HepG2 (cell line): ENCODE data around the gene CDHR5. TPM values are rescaled to one million over a fixed set of nuclear protein-coding genes. Genes with fewer than 3 reads are reported as not detected.

Experiments used
- ATAC-seq: fragments of 200-7000 bp; cut with Tn5 transposase; 3 replicates; pipeline ENCODE4 v1.9.1; 2020; ENCODE audit warnings: mild to moderate bottlenecking, moderate library complexity
- BruUV-seq: library from RNA; stranded (reverse); fragments of 400-500 nt; replicated peaks from 2 replicates; lab custom pipeline; 2021; lab: Mats Ljungman, UMichigan
- CTCF ChIA-PET: fragments of 300-600 bp; formaldehyde crosslinking; extraction: SDS; loops from one replicate; lab custom pipeline; 2021; ENCODE audit warnings: low total read pairs, inconsistent platforms, low intra/inter-chr PET ratio; lab: Yijun Ruan, JAX
- POLR2A ChIA-PET: fragments of 350-600 bp; sonication (Branson Sonifier 250); formaldehyde crosslinking; loops from one replicate; lab custom pipeline; 2020; ENCODE audit warnings: antibody characterized with exemption, inconsistent platforms; lab: Yijun Ruan, JAX
- DNase-seq: peaks from one replicate; pipeline ENCODE4 v3.0.0-alpha.2; 2015; ENCODE audit warnings: low spot score
- FAIRE-seq: peaks from 3 replicates; lab custom pipeline; 2011; peaks lifted over from hg19 to GRCh38; lab: Jason Lieb, UNC
- H2AFZ ChIP-seq: one replicate; pipeline ENCODE4 v1.6.1; 2011; ENCODE audit warnings: low read length, inconsistent platforms
- H3K27ac ChIP-seq: fragments of 300-600 bp; 3 replicates; pipeline ENCODE4 v1.8.0; 2011; ENCODE audit warnings: mixed run types, mild to moderate bottlenecking, mixed read lengths, low read length, inconsistent platforms; ENCODE audit not compliant: insufficient read depth; ENCODE audit errors: extremely low read length
- H3K27me3 ChIP-seq, 2 experiments: fragments of 200-600 bp in 1 of 2; 2 replicates in 1 of 2; 3 replicates in 1 of 2; pipeline versions ENCODE4 v1.6.0 to v1.8.0; 2011; ENCODE audit warnings: low read length in 2 of 2, mild to moderate bottlenecking in 2 of 2, moderate library complexity in 2 of 2, inconsistent platforms in 1 of 2; ENCODE audit not compliant: insufficient read depth in 2 of 2, control insufficient read depth in 1 of 2
- H3K36me3 ChIP-seq, 2 experiments: fragments of 200-600 bp in 1 of 2; replicated peaks in 1 of 2; 2 replicates in 1 of 2; 3 replicates in 1 of 2; pipeline versions ENCODE4 v1.5.1 to v1.8.0; 2011; ENCODE audit warnings: low read length in 2 of 2, inconsistent platforms in 1 of 2; ENCODE audit not compliant: insufficient read depth in 2 of 2, control insufficient read depth in 1 of 2
- H3K4me1 ChIP-seq: 2 replicates; pipeline ENCODE4 v1.5.1; 2012; ENCODE audit warnings: low read length, inconsistent platforms; ENCODE audit not compliant: insufficient read depth
- H3K4me2 ChIP-seq: 2 replicates; pipeline ENCODE4 v1.6.0; 2011; ENCODE audit warnings: low read depth, low read length, inconsistent platforms
- H3K4me3 ChIP-seq, 3 experiments: fragments of 200-600 bp in 1 of 3; sonication (generic), shearing (Covaris generic) in 1 of 3; replicated peaks in 1 of 3; 2 replicates each; pipeline ENCODE4 v1.5.1; 2011 to 2016; ENCODE audit warnings: low read length in 3 of 3, inconsistent platforms in 2 of 3, low read depth in 2 of 3, mild to moderate bottlenecking in 2 of 3, control low read depth in 1 of 3, mixed read lengths in 1 of 3; ENCODE audit not compliant: insufficient read depth in 1 of 3
- H3K79me2 ChIP-seq: one replicate; pipeline ENCODE4 v1.6.1; 2011; ENCODE audit warnings: low read length, inconsistent platforms; ENCODE audit not compliant: insufficient read depth
- H3K9ac ChIP-seq: 2 replicates; pipeline ENCODE4 v1.6.0; 2011; ENCODE audit warnings: mild to moderate bottlenecking, low read depth, low read length, inconsistent platforms; ENCODE audit not compliant: insufficient read depth
- H3K9me3 ChIP-seq: 2 replicates; pipeline ENCODE4 v1.5.1; 2012; ENCODE audit warnings: mild to moderate bottlenecking, low read length
- H4K20me1 ChIP-seq: 2 replicates; pipeline ENCODE4 v1.6.0; 2011; ENCODE audit warnings: inconsistent platforms, mild to moderate bottlenecking, low read length, moderate library complexity; ENCODE audit not compliant: insufficient read depth
- AGO2 ChIP-seq: fragments of 200-400 bp; formaldehyde crosslinking; optimal IDR thresholded peaks from 2 replicates; pipeline ENCODE3; 2017; ENCODE audit warnings: mild to moderate bottlenecking, low read depth, low read length, moderate library complexity
- CC2D1A ChIP-seq: sonication (generic); formaldehyde crosslinking; IDR thresholded peaks from 2 replicates; pipeline ENCODE4 v1.8.1; 2023; ENCODE audit warnings: mild to moderate bottlenecking, missing genetic modification reagents
- HOXA3 ChIP-seq: sonication (generic); formaldehyde crosslinking; IDR thresholded peaks from 2 replicates; pipeline ENCODE4 v1.5.0; 2020; ENCODE audit warnings: missing genetic modification reagents
- NFKB2 ChIP-seq: sonication (generic); formaldehyde crosslinking; IDR thresholded peaks from 2 replicates; pipeline ENCODE4 v1.4.0; 2020; ENCODE audit warnings: missing genetic modification reagents, borderline replicate concordance
- PLRG1 ChIP-seq: fragments of 450-650 bp; conservative IDR thresholded peaks from 2 replicates; pipeline ENCODE4 v1.6.1; 2016
- RBM22 ChIP-seq: fragments of 200-400 bp; formaldehyde crosslinking; optimal IDR thresholded peaks from 2 replicates; pipeline ENCODE3; 2017; ENCODE audit warnings: mild to moderate bottlenecking, low read length, moderate library complexity
- SRY ChIP-seq: sonication (generic); formaldehyde crosslinking; IDR thresholded peaks from 2 replicates; pipeline ENCODE4 v1.8.0; 2022; ENCODE audit warnings: mild to moderate bottlenecking, missing genetic modification reagents
- ZNF430 ChIP-seq: sonication (generic); formaldehyde crosslinking; IDR thresholded peaks from 2 replicates; pipeline ENCODE4 v1.9.0; 2021; ENCODE audit warnings: mild to moderate bottlenecking, missing genetic modification reagents
- ZNF674 ChIP-seq: sonication (generic); formaldehyde crosslinking; IDR thresholded peaks from 2 replicates; pipeline ENCODE4 v1.5.0; 2020; ENCODE audit warnings: low read depth, mild to moderate bottlenecking, missing genetic modification reagents
- WGBS: methylation state at CpG from one replicate; pipeline ENCODE4 v1.1.6; 2017; ENCODE audit warnings: low lambda C conversion rate; 5-methylcytosine and 5-hydroxymethylcytosine counted together
- in situ Hi-C: cut with HindIII; loops from 2 replicates; pipeline ENCODE4 v1.10.0; 2017; ENCODE audit warnings: low pct_unique_long_range_greater_than_20kb; ENCODE audit not compliant: extremely low pct_ligation_motif_present
- intact Hi-C: fragments of 100-400 bp; cut with micrococcal nuclease; formaldehyde crosslinking; loops from one replicate; pipeline ENCODE4 v1.10.0; 2022; ENCODE audit not compliant: unreplicated experiment
- polyA plus RNA-seq, 8 experiments: library from polyadenylated mRNA; depleted of rRNA in 3 of 8; stranded (reverse) in 7 of 8; unstranded in 1 of 8; fragments of >200 nt; fragmentation: Illumina TruSeq in 4 of 8; extraction: Trizol in 4 of 8; gene quantifications; 2 replicates each; pipeline versions ENCODE4 v1.2.1 to v1.2.3, GENCODE V29; 2011 to 2016; ENCODE audit warnings: low read depth in 4 of 8, missing spikeins in 1 of 8, mixed read lengths in 1 of 8; ENCODE audit not compliant: insufficient read depth in 1 of 8
- total RNA-seq, 5 experiments: library from RNA; depleted of rRNA; stranded (reverse); fragments of >200 nt; fragmentation: Illumina TruSeq; extraction: Trizol; gene quantifications; 2 replicates each; pipeline ENCODE4 v1.2.3, GENCODE V29; 2016; ENCODE audit warnings: low read depth in 1 of 5
- TF ChIP-seq, protein P1 (sequence below): sonication (generic); formaldehyde crosslinking; IDR thresholded peaks from 2 replicates; pipeline ENCODE4 v1.9.0; 2022; ENCODE audit warnings: low read depth, missing genetic modification reagents

Gene CDHR5
- total and polyA plus RNA-seq, 2 of the 13 experiments (the other 11 are each of a cell fraction or from before 2014, with no cell fraction given) = 0.46 to 0.71 TPM

GRCh38 chr11:617912-618682, 6.7 kb downstream of the CDHR5 start:
- H3K27me3 ChIP-seq = no peaks in the 10 kb centered on the region
- DNase-seq (no peak), FAIRE-seq (no peak), ATAC-seq (no peak)
- no TSS peak for BruUV-seq
- peaks cover 2 to 18% of the 10 kb centered on the region in 2 experiments; a peak in 4 of 5 replicates for H3K36me3 ChIP-seq
- no peak overlapping the region for H3K9ac ChIP-seq
- H4K20me1 ChIP-seq = no peaks in the 10 kb centered on the region
- no peak overlapping the region for H3K4me3 ChIP-seq
- WGBS = 98% methylated on average over 20 of the region's 25 CpGs
- intact Hi-C loops (loop anchor here (10.0 kb wide), 1 partner anchor 63 kb away; no protein-coding TSS in a partner anchor), in situ Hi-C loops (no loop called here)
- no peaks in the 10 kb centered on the region for H3K9me3 ChIP-seq
- no peak overlapping the region for H3K4me2 ChIP-seq
- no peak for TF ChIP-seq SRY (CRISPR knock-in tag)
- peak; percentile 59 for TF ChIP-seq RBM22
- TF ChIP-seq PLRG1 = no peak
- no peak for TF ChIP-seq ZNF674 (CRISPR knock-in tag)
- no peak for TF ChIP-seq HOXA3
- no peak for TF ChIP-seq ZNF430 (CRISPR knock-in tag)
- TF ChIP-seq, protein P1, sequence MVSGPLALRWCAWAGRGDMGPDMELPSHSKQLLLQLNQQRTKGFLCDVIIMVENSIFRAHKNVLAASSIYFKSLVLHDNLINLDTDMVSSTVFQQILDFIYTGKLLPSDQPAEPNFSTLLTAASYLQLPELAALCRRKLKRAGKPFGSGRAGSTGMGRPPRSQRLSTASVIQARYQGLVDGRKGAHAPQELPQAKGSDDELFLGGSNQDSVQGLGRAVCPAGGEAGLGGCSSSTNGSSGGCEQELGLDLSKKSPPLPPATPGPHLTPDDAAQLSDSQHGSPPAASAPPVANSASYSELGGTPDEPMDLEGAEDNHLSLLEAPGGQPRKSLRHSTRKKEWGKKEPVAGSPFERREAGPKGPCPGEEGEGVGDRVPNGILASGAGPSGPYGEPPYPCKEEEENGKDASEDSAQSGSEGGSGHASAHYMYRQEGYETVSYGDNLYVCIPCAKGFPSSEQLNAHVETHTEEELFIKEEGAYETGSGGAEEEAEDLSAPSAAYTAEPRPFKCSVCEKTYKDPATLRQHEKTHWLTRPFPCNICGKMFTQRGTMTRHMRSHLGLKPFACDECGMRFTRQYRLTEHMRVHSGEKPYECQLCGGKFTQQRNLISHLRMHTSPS (CRISPR knock-in tag) = no peak
- TF ChIP-seq CC2D1A = no peak
- no peak for TF ChIP-seq NFKB2 (CRISPR knock-in tag)
- TF ChIP-seq AGO2 = peak; percentile 15
- ChIA-PET CTCF (no interaction called here), POLR2A (no interaction called here)
- no peak overlapping the region for H2AFZ ChIP-seq
- H3K4me1 ChIP-seq = no peaks in the 10 kb centered on the region
- no peaks in the 10 kb centered on the region for H3K79me2 ChIP-seq
- no peak overlapping the region for H3K27ac ChIP-seq
